GM18520 (cell line): ENCODE measurements around the gene OR1F1.
"Not testable (repeated sequence)": the region's sequence is repeated elsewhere in the genome, so short reads cannot be mapped to it uniquely, and the experiment has no call there.

ENCODE experiments used
- ATAC-seq: cut with Tn5 transposase; IDR thresholded peaks from one replicate; pipeline ENCODE4 v1.9.1; 2021; ENCODE audit not compliant: unreplicated experiment

Gene OR1F1

DNA sequence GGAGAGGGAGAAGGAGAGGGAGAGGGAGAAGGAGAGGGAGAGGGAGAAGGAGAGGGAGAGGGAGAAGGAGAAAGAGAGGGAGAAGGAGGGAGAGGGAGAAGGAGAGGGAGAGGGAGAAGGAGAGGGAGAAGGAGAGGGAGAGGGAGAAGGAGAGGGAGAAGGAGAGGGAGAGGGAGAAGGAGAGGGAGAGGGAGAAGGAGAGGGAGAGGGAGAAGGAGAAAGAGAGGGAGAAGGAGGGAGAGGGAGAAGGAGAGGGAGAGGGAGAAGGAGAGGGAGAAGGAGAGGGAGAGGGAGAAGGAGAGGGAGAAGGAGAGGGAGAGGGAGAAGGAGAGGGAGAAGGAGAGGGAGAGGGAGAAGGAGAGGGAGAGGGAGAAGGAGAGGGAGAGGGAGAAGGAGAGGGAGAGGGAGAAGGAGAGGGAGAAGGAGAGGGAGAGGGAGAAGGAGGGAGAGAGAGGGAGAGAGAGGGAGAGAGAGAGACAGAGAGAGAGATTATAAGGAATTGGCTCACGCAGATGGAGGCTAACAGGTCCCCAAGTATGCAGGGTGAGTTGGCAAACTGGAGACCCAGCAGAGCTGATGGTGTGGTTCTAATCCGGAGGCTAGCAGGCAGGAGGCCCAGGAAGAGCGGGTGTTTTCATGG is 9.8 kb downstream of the OR1F1 start:
- ATAC-seq: not testable (repeated sequence)

DNA sequence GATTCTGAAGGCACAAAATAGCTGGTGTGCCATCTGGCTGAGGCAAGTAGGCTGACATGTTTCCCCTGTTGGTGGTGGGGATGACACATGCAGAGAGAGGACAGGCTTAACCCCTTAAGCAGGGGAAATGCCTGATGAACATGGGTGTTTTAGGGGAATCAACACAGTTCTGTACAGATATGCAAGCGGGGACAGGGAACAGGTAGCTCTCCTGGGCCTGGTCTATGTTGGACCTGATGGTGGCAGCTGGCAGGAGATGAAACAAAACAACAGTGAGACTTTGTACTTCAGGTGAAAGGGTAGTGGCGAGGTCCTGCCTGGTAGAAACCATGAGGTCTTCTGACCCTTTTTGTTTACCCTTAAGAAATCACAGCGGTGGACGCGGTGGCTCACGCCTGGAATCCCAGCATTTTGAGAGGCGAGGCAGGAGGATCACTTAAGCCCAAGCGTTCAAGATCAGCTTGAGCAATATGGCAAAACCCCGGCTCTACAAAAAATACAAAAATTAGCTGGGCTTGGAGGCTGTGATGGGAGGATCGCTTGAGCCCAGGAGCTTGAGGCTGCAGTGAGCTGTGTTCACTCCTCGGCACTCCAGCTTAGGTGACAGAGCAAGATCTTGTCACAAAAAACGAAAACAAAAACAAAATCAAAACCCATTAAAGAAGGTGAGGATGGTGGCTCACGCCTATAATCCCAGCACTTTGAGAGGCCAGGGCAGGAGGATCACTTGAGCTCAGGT is 10.5 kb downstream of the OR1F1 start:
- no peak for ATAC-seq

DNA sequence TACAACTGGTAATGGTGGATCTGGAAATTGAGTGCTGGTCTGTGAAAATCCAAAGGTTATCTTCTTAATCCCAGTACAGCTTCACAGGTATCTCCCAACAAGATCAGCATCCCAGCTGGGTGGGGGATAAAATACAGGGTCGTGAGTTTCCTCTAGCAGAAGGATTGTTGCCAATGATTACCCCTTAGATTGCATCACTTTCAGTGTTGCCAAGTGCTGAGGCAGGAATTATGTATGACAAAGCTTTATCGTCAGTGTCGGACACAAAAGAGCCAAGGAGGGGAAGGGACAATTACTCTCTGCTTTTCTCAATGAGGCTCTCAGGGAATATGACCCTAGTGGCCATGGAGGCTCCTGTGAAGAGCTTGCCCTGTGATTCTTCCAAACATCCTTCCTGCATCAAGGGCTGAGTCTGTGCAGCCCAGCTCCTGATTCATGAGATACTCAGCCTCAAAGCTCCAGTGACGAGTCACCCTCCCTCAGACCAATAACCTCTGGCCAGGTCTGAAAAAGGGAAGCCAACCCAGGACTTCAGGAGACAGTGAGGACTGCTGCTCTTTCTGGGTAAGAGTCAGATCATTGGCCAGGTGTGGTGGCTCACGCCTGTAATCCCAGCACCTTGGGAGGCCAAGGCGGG is 15.0 kb downstream of the OR1F1 start:
- ATAC-seq: no peak

DNA sequence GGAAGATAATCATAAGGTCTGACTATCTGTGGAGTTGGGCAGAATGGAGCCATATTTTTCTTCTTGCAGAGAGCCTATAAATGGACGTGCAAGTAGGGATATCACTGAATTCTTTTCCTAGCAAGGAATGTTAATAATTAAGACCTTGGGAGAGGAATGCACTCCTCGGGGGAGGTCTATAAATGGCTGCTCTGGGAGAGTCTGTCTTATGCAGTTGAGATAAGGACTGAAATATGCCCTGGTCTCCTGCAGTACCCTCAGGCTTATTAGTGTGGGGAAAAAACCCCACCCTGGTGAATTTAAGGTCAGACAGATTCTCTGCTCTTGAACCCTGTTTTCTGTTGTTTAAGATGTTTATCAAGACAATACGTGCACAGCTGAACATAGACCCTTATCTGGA is 17.9 kb downstream of the OR1F1 start:
- ATAC-seq: not testable (repeated sequence)

DNA sequence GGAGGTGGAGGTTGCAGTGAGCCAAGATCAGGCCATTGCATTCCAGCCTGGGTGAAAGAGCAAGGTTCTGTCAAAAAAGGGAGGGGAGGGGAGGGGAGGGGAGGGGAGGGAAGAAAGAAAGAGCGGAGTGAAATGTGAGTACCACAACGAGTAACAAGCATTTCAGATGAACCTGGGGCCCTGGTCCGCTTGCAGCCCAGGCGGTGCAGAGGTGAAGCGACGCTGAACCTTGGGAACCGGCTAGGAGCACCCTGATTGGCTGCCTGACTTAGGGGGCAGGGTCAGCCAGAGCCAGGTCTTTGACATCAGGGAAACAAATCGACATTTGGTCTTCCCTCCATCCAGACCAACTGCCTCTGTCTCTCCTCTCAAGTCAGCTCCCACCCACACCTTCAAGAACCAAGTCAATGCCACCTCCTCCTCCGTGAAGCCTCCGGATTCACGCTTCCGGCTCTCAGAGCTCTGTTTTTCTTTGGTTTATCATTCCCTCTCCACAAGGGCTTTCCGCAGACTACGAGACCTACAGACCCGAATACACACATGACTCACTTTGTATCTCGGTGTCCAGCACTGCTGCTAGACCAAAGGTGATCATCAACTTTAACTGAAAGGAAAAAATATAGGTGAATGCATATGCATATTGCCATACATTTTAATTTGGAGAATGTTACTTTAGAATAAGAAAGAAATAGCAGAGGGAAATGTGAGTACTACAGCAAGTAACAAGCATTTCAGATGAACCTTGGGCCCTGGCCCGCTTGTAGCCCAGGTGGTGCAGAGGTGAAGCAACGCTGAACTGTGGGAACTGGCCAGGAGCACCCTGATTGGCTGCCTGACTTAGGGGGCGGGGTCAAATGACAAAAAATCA is 19.3 kb downstream of the OR1F1 start:
- no peak for ATAC-seq

DNA sequence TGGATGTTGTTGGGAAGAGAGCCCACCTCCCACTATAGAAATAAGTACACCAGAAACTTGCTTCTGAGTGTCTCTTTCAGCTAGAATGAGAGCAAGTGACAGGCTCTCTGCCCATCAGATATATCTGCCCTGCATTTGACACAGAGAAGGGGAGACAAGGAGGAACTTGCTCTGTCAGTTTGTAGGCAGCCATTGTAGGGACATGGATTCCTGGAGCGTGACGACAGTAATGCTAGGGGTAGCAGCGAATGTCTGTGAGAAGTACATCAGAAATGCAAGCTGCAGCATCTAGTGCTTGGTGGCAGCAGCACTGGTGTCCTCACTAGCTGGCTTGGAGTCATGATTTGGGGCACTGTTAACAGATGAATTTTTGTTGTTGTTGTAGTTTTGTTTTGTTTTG is 24.0 kb downstream of the OR1F1 start:
- ATAC-seq: no peak

DNA sequence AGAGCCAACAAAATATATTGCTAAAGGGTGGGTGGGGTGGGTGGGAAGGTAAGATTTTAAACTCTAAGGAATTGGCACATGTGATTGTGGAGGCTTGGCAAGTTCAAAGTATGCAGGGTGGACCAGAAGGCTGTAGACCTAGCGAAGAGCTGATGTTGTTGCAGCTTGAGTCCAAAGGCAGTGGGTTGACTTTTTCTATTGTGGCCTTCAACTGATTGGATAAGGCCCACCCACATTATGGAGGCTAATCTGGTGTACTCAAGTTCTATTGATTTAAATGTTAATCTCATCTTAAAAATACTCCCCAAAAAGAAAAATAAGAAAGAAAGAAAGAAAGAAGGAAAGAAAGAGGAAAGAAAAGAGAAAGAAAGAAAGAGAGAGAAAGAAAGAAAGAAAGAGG is 24.6 kb downstream of the OR1F1 start:
- no peak for ATAC-seq

DNA sequence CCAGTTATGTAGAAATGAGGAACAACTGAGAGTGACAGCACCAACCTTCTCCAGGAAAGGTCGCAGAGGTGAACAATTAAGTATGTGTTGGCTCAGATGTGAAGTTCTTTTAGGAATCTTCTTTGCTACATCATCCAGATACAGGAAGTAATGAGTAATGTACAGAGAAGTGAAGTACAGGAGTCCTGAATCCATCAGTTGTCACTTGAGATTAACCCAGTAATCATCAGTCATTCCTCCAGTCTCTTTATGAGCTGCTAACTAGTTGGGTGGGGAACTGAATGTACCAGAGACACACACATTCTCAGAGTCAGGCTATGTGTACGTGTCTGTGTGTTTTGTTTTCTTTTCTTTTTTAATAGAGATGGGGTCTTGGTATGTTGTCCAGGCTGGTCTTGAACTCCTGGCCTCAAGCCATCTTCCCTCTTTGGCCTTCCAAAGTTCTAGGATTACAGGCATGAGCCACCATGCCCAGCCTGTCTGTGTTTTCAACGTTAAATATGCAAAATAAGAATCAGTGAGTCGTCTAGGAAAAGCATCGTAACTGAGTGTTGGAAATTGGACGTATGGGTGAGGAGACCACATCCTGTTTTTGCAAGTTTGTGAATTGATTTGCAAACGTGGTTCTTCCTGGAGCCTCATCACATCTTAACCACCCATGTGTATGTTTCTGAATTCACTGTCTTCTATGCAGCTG is 27.0 kb downstream of the OR1F1 start:
- no peak for ATAC-seq

DNA sequence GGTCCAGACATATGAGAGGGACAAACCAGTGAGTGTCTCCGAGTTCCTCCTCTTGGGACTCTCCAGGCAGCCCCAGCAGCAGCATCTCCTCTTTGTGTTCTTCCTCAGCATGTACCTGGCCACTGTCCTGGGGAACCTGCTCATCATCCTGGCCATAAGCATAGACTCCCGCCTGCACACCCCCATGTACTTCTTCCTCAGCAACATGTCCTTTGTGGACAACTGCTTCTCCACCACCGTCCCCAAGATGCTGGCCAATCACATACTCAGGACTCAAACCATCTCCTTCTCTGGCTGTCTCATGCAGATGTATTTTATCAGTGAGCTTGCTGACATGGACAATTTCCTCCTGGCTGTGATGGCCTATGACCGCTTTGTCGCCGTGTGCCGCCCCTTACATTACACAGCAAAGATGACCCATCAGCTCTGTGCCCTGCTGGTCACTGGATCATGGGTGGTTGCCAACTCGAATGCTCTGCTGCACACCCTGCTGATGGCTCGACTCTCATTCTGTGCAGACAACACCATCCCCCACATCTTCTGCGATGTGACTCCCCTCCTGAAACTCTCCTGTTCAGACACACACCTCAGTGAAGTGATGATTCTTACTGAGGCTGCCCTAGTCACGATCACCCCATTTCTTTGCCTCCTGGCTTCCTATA is 27.7 kb downstream of the OR1F1 start:
- no peak for ATAC-seq

DNA sequence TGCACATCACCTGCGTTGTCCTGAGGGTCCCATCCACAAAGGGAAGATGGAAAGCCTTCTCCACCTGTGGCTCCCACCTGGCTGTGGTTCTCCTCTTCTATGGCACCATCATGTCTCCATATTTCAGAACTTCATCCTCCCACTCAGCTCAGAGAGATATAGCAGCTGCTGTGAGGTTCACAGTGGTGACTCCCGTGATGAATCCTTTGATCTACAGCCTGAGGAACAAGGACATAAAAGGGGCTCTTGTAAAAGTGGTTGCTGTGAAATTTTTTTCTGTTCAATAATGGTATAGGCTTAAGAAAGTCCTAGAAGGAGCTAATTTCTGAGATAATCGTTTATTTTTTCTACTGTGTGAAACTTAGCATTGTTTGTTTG is 28.2 kb downstream of the OR1F1 start:
- ATAC-seq: no peak

DNA sequence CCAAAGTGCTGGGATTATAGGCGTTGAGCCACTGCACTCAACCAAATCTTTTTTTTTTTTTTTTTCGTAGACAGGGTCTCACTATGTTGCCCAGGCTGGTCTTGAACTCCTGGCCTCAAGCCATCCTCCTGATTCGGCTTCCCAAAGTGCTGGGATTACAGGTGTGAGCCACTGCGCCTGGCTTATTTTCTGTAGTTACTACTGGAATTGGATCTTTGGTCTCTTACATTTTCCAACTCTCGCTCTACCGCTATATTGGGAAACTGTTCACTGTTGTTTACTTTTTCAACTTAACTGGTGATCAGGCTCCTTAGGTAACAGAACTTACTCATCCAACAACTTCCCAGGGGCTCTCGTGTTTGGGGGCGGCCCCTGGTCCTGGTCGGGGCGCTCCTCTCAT is 32.8 kb downstream of the OR1F1 start:
- no peak for ATAC-seq

DNA sequence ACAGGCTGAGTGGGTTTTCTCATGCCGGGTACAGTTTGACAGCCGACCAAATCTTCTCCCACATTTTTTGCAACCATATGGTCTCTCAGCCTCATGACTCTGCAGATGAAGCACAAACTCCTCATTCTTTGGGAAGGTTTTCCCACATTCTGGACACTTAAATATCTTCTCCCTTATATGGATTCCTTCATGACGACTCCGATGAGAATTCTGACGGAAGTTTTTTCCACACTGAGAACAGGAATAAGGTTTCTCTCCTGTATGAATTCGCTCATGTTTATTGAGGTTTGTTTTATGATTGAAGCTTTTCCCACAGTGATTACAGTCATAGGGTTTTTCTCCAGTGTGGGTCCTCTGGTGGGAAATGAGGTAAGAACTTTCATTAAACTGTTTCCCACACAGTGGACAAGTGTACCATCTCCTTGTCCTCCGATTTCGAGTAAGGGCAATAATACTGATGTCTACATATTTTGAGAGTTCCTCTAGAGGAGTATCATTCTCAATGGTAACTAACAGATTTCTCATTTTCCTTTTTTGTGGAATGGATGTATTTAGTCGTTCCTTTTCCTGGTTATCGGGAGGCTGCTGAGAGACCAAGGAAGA is 36.0 kb downstream of the OR1F1 start:
- ATAC-seq: no peak

DNA sequence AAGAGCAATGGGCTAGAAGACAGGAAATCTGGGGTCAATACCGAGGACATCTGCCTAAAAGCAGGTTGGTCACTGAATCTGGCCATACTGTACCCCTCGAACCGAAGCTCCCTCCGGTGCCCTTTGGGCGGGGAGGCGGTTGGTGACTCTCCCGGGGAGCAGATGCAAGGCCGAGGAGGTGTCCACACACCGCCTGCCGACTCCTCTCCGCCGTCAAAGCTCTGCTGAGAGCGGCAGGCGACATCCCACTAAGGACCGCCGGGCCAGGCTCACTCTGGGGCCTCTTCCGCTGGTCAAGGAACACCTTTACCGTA is 46.5 kb downstream of the OR1F1 start:
- no peak for ATAC-seq

DNA sequence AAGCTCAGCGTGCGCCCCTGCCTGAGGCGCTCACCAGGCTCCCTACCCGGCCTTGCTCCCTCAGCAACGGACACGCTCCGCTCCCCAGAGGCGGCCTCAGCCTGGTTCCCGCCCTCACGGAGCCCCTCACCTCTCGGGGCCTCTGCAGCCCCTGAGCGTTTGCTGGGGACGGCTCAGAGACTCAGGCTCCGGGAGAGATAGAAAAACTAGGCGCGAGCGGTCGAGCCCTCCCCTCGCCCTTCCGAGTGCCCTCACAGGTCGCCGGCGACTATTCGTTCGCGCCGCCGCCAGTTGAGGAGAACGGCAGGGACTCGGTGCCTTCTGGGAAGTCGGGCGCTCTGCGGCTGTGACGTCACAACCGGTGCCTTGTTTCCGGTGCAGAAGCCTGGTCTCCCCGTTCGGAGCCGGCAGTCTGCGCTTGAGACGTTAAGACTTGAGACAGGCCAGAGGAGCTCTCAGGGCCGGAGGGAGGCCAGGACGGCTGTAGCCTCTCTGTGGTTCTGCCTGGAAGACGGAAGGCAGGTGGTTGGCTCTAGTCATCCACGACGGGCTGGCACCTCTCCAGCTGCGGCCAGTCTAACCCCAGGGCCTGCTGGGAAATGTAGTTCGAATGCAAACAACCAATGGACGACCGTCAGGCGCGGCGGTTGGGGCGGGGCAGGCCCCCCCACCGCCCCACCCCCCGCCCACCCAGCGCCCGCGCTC is 47.0 kb downstream of the OR1F1 start, which contains the start of gene ZNF200:
Gene ZNF200 (minus strand): TSS at position 302 of the 705 bp plus-strand sequence. CDS start 1,403 bp downstream, outside the sequence.
- peak; percentile 89 for ATAC-seq

DNA sequence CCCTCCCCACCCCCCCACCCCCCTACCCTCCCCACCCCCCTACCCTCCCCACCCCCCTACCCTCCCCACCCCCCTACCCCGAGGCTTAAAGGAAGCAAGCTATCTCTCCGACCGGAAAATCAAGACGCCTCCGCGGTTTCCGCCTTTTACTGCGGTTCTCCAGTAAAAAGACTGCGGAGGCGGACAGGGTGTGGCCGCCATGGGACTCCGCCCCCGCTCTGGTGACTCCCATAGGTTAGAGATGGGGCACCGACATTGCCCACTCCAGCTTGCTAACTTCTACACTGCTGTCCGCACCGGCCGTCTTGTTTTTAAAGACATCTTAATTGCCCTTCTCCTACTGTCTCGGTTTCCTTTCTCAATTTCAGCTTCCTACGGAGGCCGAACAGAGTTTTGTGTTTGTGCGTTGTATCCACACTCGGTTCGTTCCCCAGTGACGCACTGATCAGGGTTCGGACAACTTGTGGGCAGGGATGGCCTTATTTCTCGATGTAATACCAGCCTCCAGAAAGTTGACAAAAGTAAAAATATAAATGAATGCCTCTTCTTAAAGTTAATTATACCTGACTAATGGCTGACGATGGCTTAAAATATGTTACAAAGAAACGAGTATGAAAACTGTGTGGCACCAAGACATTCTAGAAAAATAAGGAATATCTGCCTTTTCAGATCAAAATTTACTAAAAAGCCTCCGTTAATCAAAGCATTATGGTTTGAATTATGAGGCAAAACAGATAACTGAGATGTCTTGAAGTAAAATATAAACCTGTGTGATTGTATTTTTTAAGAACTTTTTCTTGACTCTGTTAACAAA is 48.1 kb downstream of the OR1F1 start:
- ATAC-seq: no peak

DNA sequence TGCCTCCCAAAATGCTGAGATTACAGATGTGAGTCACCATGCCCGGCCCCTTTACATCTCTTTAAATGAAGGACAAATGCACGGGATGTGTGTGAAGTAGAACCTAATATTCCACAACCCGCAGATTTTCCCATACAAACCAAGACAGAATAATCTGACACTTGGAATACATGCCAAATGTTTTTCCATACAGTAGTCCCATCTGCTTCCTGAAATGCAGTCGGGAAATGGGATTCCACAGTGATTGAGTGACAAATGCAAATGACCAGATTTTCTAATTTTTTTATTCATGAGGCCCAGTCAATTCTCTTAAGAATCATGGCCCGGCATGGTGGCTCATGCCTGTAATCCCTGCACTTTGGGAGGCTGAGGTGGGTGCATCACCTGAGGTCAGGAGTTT is 53.8 kb downstream of the OR1F1 start:
- ATAC-seq: no peak

DNA sequence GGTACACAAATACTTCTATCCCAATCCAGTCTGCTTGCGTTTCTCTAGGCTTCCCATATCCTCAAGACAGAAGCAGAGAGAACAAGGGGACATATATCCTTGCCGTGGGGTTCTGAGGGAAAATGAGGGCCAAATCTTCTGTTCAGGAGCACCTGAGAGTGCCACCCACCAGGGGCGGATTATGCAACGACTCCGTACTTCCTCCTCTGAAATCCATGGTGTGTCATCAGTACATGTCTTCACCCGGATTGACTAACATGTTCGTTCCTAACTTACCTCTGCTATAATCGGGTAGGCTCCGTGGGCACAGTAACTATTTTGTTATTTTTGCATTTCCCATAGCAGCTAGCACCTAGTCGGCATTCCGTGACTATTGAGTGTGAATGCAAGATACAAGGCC is 54.7 kb downstream of the OR1F1 start:
- no peak for ATAC-seq

DNA sequence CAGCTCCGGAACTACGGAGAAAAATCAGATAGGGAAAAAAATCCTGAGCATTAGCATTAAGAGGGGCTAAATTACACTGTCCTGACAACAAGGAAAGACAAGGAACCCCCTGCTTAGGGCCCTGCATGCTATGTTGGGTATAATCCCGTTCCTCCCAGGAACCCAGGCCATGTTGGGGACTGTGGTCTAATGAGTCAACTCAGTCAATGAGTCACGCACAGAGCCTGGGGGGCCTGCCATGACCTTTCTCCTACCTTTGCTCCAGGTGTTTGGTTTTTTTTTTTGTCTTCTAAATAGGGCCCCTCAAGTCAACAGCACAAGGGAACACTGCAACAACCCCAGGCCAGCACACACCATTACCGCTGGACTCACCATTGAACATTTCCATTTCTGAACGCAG is 55.9 kb downstream of the OR1F1 start:
- ATAC-seq: no peak

DNA sequence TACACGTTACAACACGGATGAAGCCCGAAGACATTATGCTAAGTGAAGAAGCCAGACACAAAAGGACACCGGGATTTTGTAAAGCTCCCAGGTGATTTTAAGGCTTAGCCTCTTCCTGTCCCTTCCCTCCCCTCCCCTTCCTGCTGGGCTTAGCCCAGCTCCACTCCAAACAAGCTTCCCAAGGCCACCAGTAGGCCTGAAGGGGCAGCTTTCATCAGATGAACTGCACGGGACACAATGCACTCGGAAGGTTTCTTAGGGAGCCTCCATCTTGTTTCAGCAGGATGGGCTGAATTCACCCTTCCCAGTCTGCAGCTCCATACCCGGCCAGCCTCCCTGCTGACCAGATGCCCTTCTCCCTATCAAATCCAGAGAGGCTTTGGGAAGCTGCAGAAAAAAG is 58.0 kb downstream of the OR1F1 start:
- no peak for ATAC-seq
